Adipocyte (in vitro differentiated cells): ENCODE measurements around the gene EMC10.

Source experiments
- DNase-seq: peaks from one replicate; pipeline ENCODE4 v3.0.0-alpha.2; 2015; ENCODE audit warnings: low read depth
- H3K27me3 ChIP-seq: replicated peaks from 2 replicates; pipeline ENCODE4 v1.7.0; 2013; ENCODE audit warnings: mild to moderate bottlenecking, low read length, moderate library complexity; ENCODE audit not compliant: control insufficient read depth, insufficient read depth
- H3K36me3 ChIP-seq: 2 replicates; pipeline ENCODE4 v1.7.0; 2013; ENCODE audit warnings: low read length, mild to moderate bottlenecking, moderate library complexity; ENCODE audit not compliant: control insufficient read depth, insufficient read depth, severe bottlenecking
- H3K4me1 ChIP-seq: 2 replicates; pipeline ENCODE4 v1.7.0; 2013; ENCODE audit warnings: mild to moderate bottlenecking, low read length, moderate library complexity; ENCODE audit not compliant: control insufficient read depth, insufficient read depth
- H3K4me3 ChIP-seq: 2 replicates; pipeline ENCODE4 v1.7.0; 2013; ENCODE audit warnings: mild to moderate bottlenecking, low read length, moderate library complexity
- H3K9ac ChIP-seq: 2 replicates; pipeline ENCODE4 v1.7.0; 2013; ENCODE audit warnings: mild to moderate bottlenecking, low read length, moderate library complexity
- H3K9me3 ChIP-seq: 2 replicates; pipeline ENCODE4 v1.7.0; 2013; ENCODE audit warnings: mild to moderate bottlenecking, low read length, moderate library complexity; ENCODE audit not compliant: control insufficient read depth

Gene EMC10

GRCh38 chr19:50493171-50493570 lies 16.9 kb downstream of the EMC10 start:
- Histone ChIP-seq H3K4me1 (no peaks in the 10 kb centered on the region), H3K9ac (no peak overlapping the region), H3K36me3 (no peaks in the 10 kb centered on the region), H3K27me3 (peaks cover 71% of the 10 kb centered on the region), H3K9me3 (peaks cover 6% of the 10 kb centered on the region), H3K4me3 (no peak overlapping the region)
- no peak for DNase-seq

- Histone ChIP-seq H3K9me3 (peaks cover 6% of the 10 kb centered on the region), H3K4me3 (no peak overlapping the region), H3K36me3 (no peaks in the 10 kb centered on the region), H3K4me1 (no peaks in the 10 kb centered on the region), H3K9ac (no peak overlapping the region), H3K27me3 (peaks cover 66% of the 10 kb centered on the region)
- no peak for DNase-seq
Observed at GRCh38 chr19:50494186-50495019, 18.1 kb downstream of the EMC10 start.

GRCh38 chr19:50495020-50495531 lies 18.8 kb downstream of the EMC10 start:
- no peak for DNase-seq
- H3K4me1 ChIP-seq, result no peaks in the 10 kb centered on the region
- H3K36me3 ChIP-seq, result no peaks in the 10 kb centered on the region
- peaks cover 65% of the 10 kb centered on the region for H3K27me3 ChIP-seq
- no peak overlapping the region for H3K9ac ChIP-seq
- H3K9me3 ChIP-seq, result peaks cover 6% of the 10 kb centered on the region
- H3K4me3 ChIP-seq, result no peak overlapping the region

- Histone ChIP-seq H3K4me1 (no peaks in the 10 kb centered on the region), H3K9me3 (no peaks in the 10 kb centered on the region), H3K9ac (no peak overlapping the region), H3K27me3 (peaks cover 60% of the 10 kb centered on the region), H3K4me3 (no peak overlapping the region), H3K36me3 (no peaks in the 10 kb centered on the region)
- no peak for DNase-seq
Observed at GRCh38 chr19:50496189-50497021, 20.1 kb downstream of the EMC10 start.

GRCh38 chr19:50497022-50497405 lies 20.7 kb downstream of the EMC10 start:
- H3K4me1 ChIP-seq, result no peaks in the 10 kb centered on the region
- DNase-seq, result no peak
- no peaks in the 10 kb centered on the region for H3K9me3 ChIP-seq
- no peaks in the 10 kb centered on the region for H3K36me3 ChIP-seq
- no peak overlapping the region for H3K9ac ChIP-seq
- H3K4me3 ChIP-seq, result no peak overlapping the region
- H3K27me3 ChIP-seq, result peaks cover 55% of the 10 kb centered on the region

GRCh38 chr19:50498219-50499056 lies 22.1 kb downstream of the EMC10 start:
- Histone ChIP-seq H3K27me3 (peaks cover 42% of the 10 kb centered on the region), H3K9ac (no peak overlapping the region), H3K4me1 (no peaks in the 10 kb centered on the region), H3K9me3 (no peaks in the 10 kb centered on the region), H3K36me3 (no peaks in the 10 kb centered on the region), H3K4me3 (no peak overlapping the region)
- DNase-seq, result no peak

- Histone ChIP-seq H3K4me1 (no peaks in the 10 kb centered on the region), H3K9me3 (no peaks in the 10 kb centered on the region), H3K4me3 (no peak overlapping the region), H3K36me3 (no peaks in the 10 kb centered on the region), H3K27me3 (peaks cover 27% of the 10 kb centered on the region), H3K9ac (no peak overlapping the region)
- DNase-seq, result peak; percentile 19
Observed at GRCh38 chr19:50500060-50500752, 23.9 kb downstream of the EMC10 start.

- no peak overlapping the region for H3K4me3 ChIP-seq
Observed at GRCh38 chr19:50500753-50501151, 24.4 kb downstream of the EMC10 start.

GRCh38 chr19:50501186-50501567 lies 24.9 kb downstream of the EMC10 start:
- Histone ChIP-seq H3K36me3 (no peaks in the 10 kb centered on the region), H3K9ac (no peak overlapping the region), H3K4me3 (no peak overlapping the region), H3K27me3 (peaks cover 22% of the 10 kb centered on the region), H3K9me3 (no peaks in the 10 kb centered on the region), H3K4me1 (no peaks in the 10 kb centered on the region)
- no peak for DNase-seq

More at GRCh38 chr19:50500753-50501151, 24.4 kb downstream of the EMC10 start:
- no peak for DNase-seq
- Histone ChIP-seq H3K27me3 (peaks cover 25% of the 10 kb centered on the region), H3K9me3 (no peaks in the 10 kb centered on the region), H3K4me1 (no peaks in the 10 kb centered on the region), H3K9ac (no peak overlapping the region), H3K36me3 (no peaks in the 10 kb centered on the region)

GRCh38 chr19:50501568-50502475 lies 25.5 kb downstream of the EMC10 start:
- Histone ChIP-seq H3K27me3 (peaks cover 21% of the 10 kb centered on the region), H3K9me3 (no peaks in the 10 kb centered on the region), H3K4me1 (no peaks in the 10 kb centered on the region), H3K36me3 (no peaks in the 10 kb centered on the region), H3K9ac (no peak overlapping the region), H3K4me3 (no peak overlapping the region)
- DNase-seq, result no peak
